ENCODE results near the gene EPHA2. TPM values are rescaled to one million over a fixed set of nuclear protein-coding genes. Genes with fewer than 3 reads are reported as not detected.
A peak's percentile ranks its signal among the peaks of the same experiment; 100 is the strongest.

EPHA2 gene
- total and polyA plus RNA-seq, 2 donors (not counting 3 experiments of a cell fraction or from before 2014, with no cell fraction given), result 141 to 147 TPM

GRCh38 chr1:16172964-16173446, 17.1 kb upstream of the EPHA2 start:
- TF ChIP-seq FOS (IDR thresholded peaks at IDR 0.05; ENCODE audit: borderline replicate concordance, insufficient read depth, low read length) (peak; percentile 21), MAX (IDR thresholded peaks at IDR 0.05; ENCODE audit: insufficient read depth, insufficient read length) (no peak), POLR2A (IDR thresholded peaks at IDR 0.05; ENCODE audit: low read depth, low read length) (peak; percentile 47), GATA2 (IDR thresholded peaks at IDR 0.05; ENCODE audit: insufficient read depth, insufficient read length, low read depth, low read length) (peak; percentile 54), MYC (IDR thresholded peaks at IDR 0.05; ENCODE audit: low read depth, low read length) (no peak)
- Histone ChIP-seq H3K27me3 (ENCODE audit: control insufficient read depth in 2 of 2, insufficient read depth in 2 of 2, low read length in 2 of 2) (no peaks in the 10 kb centered on the region), H3K4me3 (replicated peaks in 1 of 3; ENCODE audit: insufficient read depth in 1 of 3, low read depth in 1 of 3, low read length in 3 of 3) (no peak overlapping the region), H3K9me1 (replicated peaks; ENCODE audit: control insufficient read depth, extremely low read depth, insufficient read depth, low read length) (no peaks in the 10 kb centered on the region), H3K4me2 (ENCODE audit: insufficient read depth, low read length) (peak overlapping the region; percentile 4), H3K36me3 (ENCODE audit: control insufficient read depth in 2 of 2, extremely low read depth in 1 of 2, insufficient read depth in 2 of 2, low read length in 2 of 2) (no peaks in the 10 kb centered on the region), H3K27ac (ENCODE audit: insufficient read depth, low read depth, low read length) (peak overlapping the region; percentile 79), H4K20me1 (replicated peaks; ENCODE audit: control insufficient read depth, extremely low read depth, insufficient read depth, low read length) (no peaks in the 10 kb centered on the region), H2AFZ (ENCODE audit: low read depth, low read length) (peak overlapping the region; percentile 75), H3K4me1 (ENCODE audit: control insufficient read depth, extremely low read depth, insufficient read depth, low read length) (peaks cover 30% of the 10 kb centered on the region), H3K9me3 (replicated peaks; ENCODE audit: control insufficient read depth, insufficient read depth, low read length) (no peaks in the 10 kb centered on the region), H3K9ac (replicated peaks; ENCODE audit: extremely low read depth, insufficient read depth, low read length) (peak overlapping the region; percentile 30), H3K79me2 (ENCODE audit: control insufficient read depth, insufficient read depth, low read length) (no peaks in the 10 kb centered on the region)
- intact Hi-C loops (cut with micrococcal nuclease), result no loop called here
- FAIRE-seq, result no peak
- no peak for DNase-seq (ENCODE audit: low read depth, low spot score)
- dilution Hi-C loops (cut with MboI; ENCODE audit: extremely low pct_ligation_motif_present, low sequenced_read_pairs), result no loop called here
- ChIA-PET CTCF (interaction anchor here (0.7 to 1.4 kb wide), 5 partner anchors 8 to 190 kb away, joined by 3 to 7 read pairs (median 3); no protein-coding TSS in a partner anchor), POLR2A (interaction anchor here (0.6 to 2.3 kb wide), 4 partner anchors 17 to 214 kb away, joined by 3 to 13 read pairs (median 4); partner anchors contain the start of gene EPHA2)
- BruUV-seq (replicated peaks), result no TSS peak

GRCh38 chr1:16172218-16172830, 16.5 kb upstream of the EPHA2 start:
- H3K9me1 ChIP-seq (replicated peaks; ENCODE audit: control insufficient read depth, extremely low read depth, insufficient read depth, low read length), result no peaks in the 10 kb centered on the region
- H3K4me2 ChIP-seq (ENCODE audit: insufficient read depth, low read length), result no peak overlapping the region
- H2AFZ ChIP-seq (ENCODE audit: low read depth, low read length), result no peak overlapping the region
- H3K4me3 ChIP-seq (replicated peaks in 1 of 3; ENCODE audit: insufficient read depth in 1 of 3, low read depth in 1 of 3, low read length in 3 of 3), result no peak overlapping the region
- peaks cover 31% of the 10 kb centered on the region for H3K4me1 ChIP-seq (ENCODE audit: control insufficient read depth, extremely low read depth, insufficient read depth, low read length)
- DNase-seq (ENCODE audit: low read depth, low spot score), result no peak
- H3K9me3 ChIP-seq (replicated peaks; ENCODE audit: control insufficient read depth, insufficient read depth, low read length), result no peaks in the 10 kb centered on the region
- H4K20me1 ChIP-seq (replicated peaks; ENCODE audit: control insufficient read depth, extremely low read depth, insufficient read depth, low read length), result no peaks in the 10 kb centered on the region
- dilution Hi-C loops (cut with MboI; ENCODE audit: extremely low pct_ligation_motif_present, low sequenced_read_pairs) (no loop called here), intact Hi-C loops (cut with micrococcal nuclease) (no loop called here)
- H3K36me3 ChIP-seq (ENCODE audit: control insufficient read depth in 2 of 2, extremely low read depth in 1 of 2, insufficient read depth in 2 of 2, low read length in 2 of 2), result no peaks in the 10 kb centered on the region
- TF ChIP-seq POLR2A (IDR thresholded peaks at IDR 0.05; ENCODE audit: low read depth, low read length) (no peak), MYC (IDR thresholded peaks at IDR 0.05; ENCODE audit: low read depth, low read length) (no peak), EZH2 (IDR thresholded peaks at IDR 0.05; ENCODE audit: borderline replicate concordance, low read depth, low read length, severe bottlenecking) (no peak), JUN (IDR thresholded peaks at IDR 0.05; ENCODE audit: borderline replicate concordance, insufficient read depth, insufficient read length, low read depth) (no peak), MAX (IDR thresholded peaks at IDR 0.05; ENCODE audit: insufficient read depth, insufficient read length) (no peak), POLR2AphosphoS5 (IDR thresholded peaks at IDR 0.05; ENCODE audit: insufficient read depth, low read depth, low read length) (no peak), FOS (IDR thresholded peaks at IDR 0.05; ENCODE audit: borderline replicate concordance, insufficient read depth, low read length) (no peak), GATA2 (IDR thresholded peaks at IDR 0.05; ENCODE audit: insufficient read depth, insufficient read length, low read depth, low read length) (no peak)
- TF ChIP-seq, protein P1, sequence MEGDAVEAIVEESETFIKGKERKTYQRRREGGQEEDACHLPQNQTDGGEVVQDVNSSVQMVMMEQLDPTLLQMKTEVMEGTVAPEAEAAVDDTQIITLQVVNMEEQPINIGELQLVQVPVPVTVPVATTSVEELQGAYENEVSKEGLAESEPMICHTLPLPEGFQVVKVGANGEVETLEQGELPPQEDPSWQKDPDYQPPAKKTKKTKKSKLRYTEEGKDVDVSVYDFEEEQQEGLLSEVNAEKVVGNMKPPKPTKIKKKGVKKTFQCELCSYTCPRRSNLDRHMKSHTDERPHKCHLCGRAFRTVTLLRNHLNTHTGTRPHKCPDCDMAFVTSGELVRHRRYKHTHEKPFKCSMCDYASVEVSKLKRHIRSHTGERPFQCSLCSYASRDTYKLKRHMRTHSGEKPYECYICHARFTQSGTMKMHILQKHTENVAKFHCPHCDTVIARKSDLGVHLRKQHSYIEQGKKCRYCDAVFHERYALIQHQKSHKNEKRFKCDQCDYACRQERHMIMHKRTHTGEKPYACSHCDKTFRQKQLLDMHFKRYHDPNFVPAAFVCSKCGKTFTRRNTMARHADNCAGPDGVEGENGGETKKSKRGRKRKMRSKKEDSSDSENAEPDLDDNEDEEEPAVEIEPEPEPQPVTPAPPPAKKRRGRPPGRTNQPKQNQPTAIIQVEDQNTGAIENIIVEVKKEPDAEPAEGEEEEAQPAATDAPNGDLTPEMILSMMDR (IDR thresholded peaks at IDR 0.05; ENCODE audit: extremely low read depth in 1 of 2, insufficient read depth in 1 of 2, low read depth in 1 of 2, low read length in 2 of 2), result no peak
- H3K27ac ChIP-seq (ENCODE audit: insufficient read depth, low read depth, low read length), result no peak overlapping the region
- H3K27me3 ChIP-seq (ENCODE audit: control insufficient read depth in 2 of 2, insufficient read depth in 2 of 2, low read length in 2 of 2), result no peaks in the 10 kb centered on the region
- no peaks in the 10 kb centered on the region for H3K79me2 ChIP-seq (ENCODE audit: control insufficient read depth, insufficient read depth, low read length)
- no peak overlapping the region for H3K9ac ChIP-seq (replicated peaks; ENCODE audit: extremely low read depth, insufficient read depth, low read length)
- CTCF ChIA-PET, result interaction anchor here (0.7 to 1.8 kb wide), 3 partner anchors 21 to 71 kb away, joined by 3 to 5 read pairs (median 4); no protein-coding TSS in a partner anchor
- POLR2A ChIA-PET, result interaction anchor here (0.7 kb wide), 1 partner anchor 28 kb away, joined by 5 read pairs; no protein-coding TSS in a partner anchor
- no TSS peak for BruUV-seq (replicated peaks)
- FAIRE-seq, result no peak

Data from endothelial cell of umbilical vein (primary cell).